ENCODE measurements around the gene SRPK2.
"Not testable (repeated sequence)": the region's sequence is repeated elsewhere in the genome, so short reads cannot be mapped to it uniquely, and the experiment has no call there.

- not testable (repeated sequence) for TF ChIP-seq CBFB (CRISPR knock-in tag; IDR thresholded peaks at IDR 0.05; ENCODE audit: low read depth); SP1 (CRISPR knock-in tag; conservative IDR thresholded peaks at IDR 0.05); ATF2 (CRISPR knock-in tag; IDR thresholded peaks at IDR 0.05; ENCODE audit: borderline replicate concordance, low read depth); CTCF (IDR thresholded peaks at IDR 0.05); FOXP4 (CRISPR knock-in tag; IDR thresholded peaks at IDR 0.05); ZNF232 (CRISPR knock-in tag; IDR thresholded peaks at IDR 0.05); AFF4 (CRISPR knock-in tag; IDR thresholded peaks at IDR 0.05; ENCODE audit: borderline replicate concordance); E2F4 (CRISPR knock-in tag; IDR thresholded peaks at IDR 0.05; ENCODE audit: borderline replicate concordance, low read depth)
Measured at GRCh38 chr7:105194959-105195358, 193.8 kb downstream of the SRPK2 start.
